Measurements from ENCODE around the gene ATP8A1. TPM values are rescaled to one million over a fixed set of nuclear protein-coding genes. Genes with fewer than 3 reads are reported as not detected.

Gene ATP8A1
- total RNA-seq, 4 donors from 2014 or later = 23.8 to 74.2 (median 31.1) TPM

GRCh38 chr4:42566835-42567234 is 90.1 kb downstream of the ATP8A1 start:
- H3K27me3 ChIP-seq = no peaks in the 10 kb centered on the region
- H3K9me3 ChIP-seq = no peaks in the 10 kb centered on the region
- ATAC-seq (no peak), DNase-seq (no peak)
- H3K4me1 ChIP-seq = peaks cover 19 to 37% of the 10 kb centered on the region in 2 donors
- no peak overlapping the region for H3K4me3 ChIP-seq
- in situ Hi-C loops (cut with MboI; ENCODE audit: low sequenced_read_pairs in 4 of 4) = loop anchor here in 3 of 4 donors (5.0 to 25.0 kb wide), 5 partner anchors 95 to 298 kb away; partner anchors contain the start of gene ATP8A1 (in 1 of the 3)
- no peak for TF ChIP-seq CTCF (IDR thresholded peaks at IDR 0.05 in 4 of 5, conservative IDR thresholded peaks at IDR 0.05 in 1 of 5)
- no peak for TF ChIP-seq POLR2A (IDR thresholded peaks at IDR 0.05)
- no peaks in the 10 kb centered on the region for H3K36me3 ChIP-seq
- intact Hi-C loops (cut with DNase I; ENCODE audit: low total_unique reads) = no loop called here
- no peak overlapping the region for H3K27ac ChIP-seq

- peak; percentile 89 to 96 for ATAC-seq
- Histone ChIP-seq H3K4me1 (peaks cover 2 to 15% of the 10 kb centered on the region in 2 donors), H3K9me3 (no peaks in the 10 kb centered on the region), H3K36me3 (no peaks in the 10 kb centered on the region), H3K27ac (peak overlapping the region; percentile 29 to 74 (median 46)), H3K4me3 (no peak overlapping the region), H3K27me3 (no peaks in the 10 kb centered on the region)
- in situ Hi-C loops (cut with MboI; ENCODE audit: low sequenced_read_pairs in 4 of 4) (loop anchor here in 3 of 4 donors (10.0 to 25.0 kb wide), 4 partner anchors 100 to 303 kb away; partner anchors contain the start of gene ATP8A1 (in 1 of the 3)), intact Hi-C loops (cut with DNase I; ENCODE audit: low total_unique reads) (no loop called here)
- DNase-seq = peak; percentile 45 to 66
- TF ChIP-seq POLR2A (IDR thresholded peaks at IDR 0.05) = no peak
- TF ChIP-seq CTCF (IDR thresholded peaks at IDR 0.05 in 4 of 5, conservative IDR thresholded peaks at IDR 0.05 in 1 of 5) = no peak
These were observed 94.9 kb downstream of the ATP8A1 start for GRCh38 chr4:42562016-42562415.

- H3K4me1 ChIP-seq = peaks cover 2 to 15% of the 10 kb centered on the region in 2 donors
- H3K27me3 ChIP-seq = no peaks in the 10 kb centered on the region
- H3K9me3 ChIP-seq = no peaks in the 10 kb centered on the region
- in situ Hi-C loops (cut with MboI; ENCODE audit: low sequenced_read_pairs in 4 of 4) = loop anchor here in 3 of 4 donors (10.0 to 25.0 kb wide), 4 partner anchors 101 to 304 kb away; partner anchors contain the start of gene ATP8A1 (in 1 of the 3)
- intact Hi-C loops (cut with DNase I; ENCODE audit: low total_unique reads) = no loop called here
- ATAC-seq (no peak), DNase-seq (no peak)
- H3K27ac ChIP-seq = peak overlapping the region in 2 of 4 donors; percentile 50 to 74
- no peaks in the 10 kb centered on the region for H3K36me3 ChIP-seq
- TF ChIP-seq CTCF (IDR thresholded peaks at IDR 0.05 in 4 of 5, conservative IDR thresholded peaks at IDR 0.05 in 1 of 5) = no peak
- no peak for TF ChIP-seq POLR2A (IDR thresholded peaks at IDR 0.05)
- no peak overlapping the region for H3K4me3 ChIP-seq
These were observed 95.9 kb downstream of the ATP8A1 start for GRCh38 chr4:42561031-42561430.

GRCh38 chr4:42560467-42560861 is 96.4 kb downstream of the ATP8A1 start:
- DNase-seq (no peak), ATAC-seq (no peak)
- no peaks in the 10 kb centered on the region for H3K9me3 ChIP-seq
- intact Hi-C loops (cut with DNase I; ENCODE audit: low total_unique reads) = no loop called here
- peaks cover 2 to 15% of the 10 kb centered on the region in 2 donors for H3K4me1 ChIP-seq
- in situ Hi-C loops (cut with MboI; ENCODE audit: low sequenced_read_pairs in 4 of 4) = loop anchor here in 3 of 4 donors (10.0 to 25.0 kb wide), 4 partner anchors 102 to 304 kb away; partner anchors contain the start of gene ATP8A1 (in 1 of the 3)
- H3K4me3 ChIP-seq = no peak overlapping the region
- no peaks in the 10 kb centered on the region for H3K27me3 ChIP-seq
- H3K27ac ChIP-seq = no peak overlapping the region
- H3K36me3 ChIP-seq = no peaks in the 10 kb centered on the region
- no peak for TF ChIP-seq CTCF (IDR thresholded peaks at IDR 0.05 in 4 of 5, conservative IDR thresholded peaks at IDR 0.05 in 1 of 5)
- no peak for TF ChIP-seq POLR2A (IDR thresholded peaks at IDR 0.05)

Data from gastrocnemius medialis (tissue), 4 donors.